Ureter (tissue), 1 donor: Measurements from ENCODE around the gene PAQR5. TPM values are rescaled to one million over a fixed set of nuclear protein-coding genes. Genes with fewer than 3 reads are reported as not detected.
"Not testable (repeated sequence)": the region's sequence is repeated elsewhere in the genome, so short reads cannot be mapped to it uniquely, and the experiment has no call there.

Source experiments
- DNase-seq: peaks from one replicate; pipeline ENCODE4 v3.0.0-alpha.2; 2020; ENCODE audit warnings: low spot score
- total RNA-seq: library from RNA; stranded (reverse); gene quantifications from one replicate; pipeline ENCODE4 v1.2.4, GENCODE V29; 2023
- donor health status: DM: yes; HTN: yes; CAD: no.

PAQR5 gene
- 6.5 TPM for total RNA-seq

GRCh38 chr15:69298697-69299441, at the start of gene PAQR5:
Gene PAQR5, plus strand, starts transcription at chr15:69298912. Its CDS starts 61,169 bp downstream, at chr15:69360081.
- DNase-seq = no peak

- no peak for DNase-seq
Measured at GRCh38 chr15:69253156-69253555, 45.6 kb upstream of the PAQR5 start.

GRCh38 chr15:69265347-69265955, 33.3 kb upstream of the PAQR5 start:
- DNase-seq = no peak

GRCh38 chr15:69271217-69271616, 27.5 kb upstream of the PAQR5 start:
- DNase-seq = no peak

GRCh38 chr15:69272139-69272538, 26.6 kb upstream of the PAQR5 start:
- no peak for DNase-seq

- DNase-seq = no peak
Measured at GRCh38 chr15:69272891-69273290, 25.8 kb upstream of the PAQR5 start.

- no peak for DNase-seq
Measured at GRCh38 chr15:69275074-69275670, 23.5 kb upstream of the PAQR5 start.

GRCh38 chr15:69275933-69276560, 22.7 kb upstream of the PAQR5 start:
- no peak for DNase-seq

GRCh38 chr15:69277316-69277715, 21.4 kb upstream of the PAQR5 start:
- DNase-seq = no peak

- no peak for DNase-seq
Measured at GRCh38 chr15:69279636-69280035, 19.1 kb upstream of the PAQR5 start.

GRCh38 chr15:69280783-69281182, 17.9 kb upstream of the PAQR5 start:
- no peak for DNase-seq

- no peak for DNase-seq
Measured at GRCh38 chr15:69282104-69282743, 16.5 kb upstream of the PAQR5 start.

GRCh38 chr15:69285834-69286233, 12.9 kb upstream of the PAQR5 start:
- no peak for DNase-seq

GRCh38 chr15:69288011-69288410, 10.7 kb upstream of the PAQR5 start:
- DNase-seq = no peak

GRCh38 chr15:69288531-69289341, 10.0 kb upstream of the PAQR5 start:
- no peak for DNase-seq

- DNase-seq = no peak
Measured at GRCh38 chr15:69289342-69290146, 9.2 kb upstream of the PAQR5 start.

GRCh38 chr15:69290346-69291164, 8.2 kb upstream of the PAQR5 start:
- no peak for DNase-seq

- DNase-seq = not testable (repeated sequence)
Measured at GRCh38 chr15:69291651-69292050, 7.1 kb upstream of the PAQR5 start.

GRCh38 chr15:69292826-69293420, 5.8 kb upstream of the PAQR5 start:
- DNase-seq = no peak
